Dermis blood vessel endothelial cell (primary cell): ENCODE results near the gene ARSJ. TPM values are rescaled to one million over a fixed set of nuclear protein-coding genes. Genes with fewer than 3 reads are reported as not detected.
A peak's percentile ranks its signal among the peaks of the same experiment; 100 is the strongest.

Source experiments
- DNase-seq: peaks from one replicate; pipeline ENCODE4 v3.0.0; 2010
- total RNA-seq: library from RNA; depleted of rRNA; stranded (reverse); fragments of >200 nt; gene quantifications from 2 replicates; pipeline ENCODE4 v1.2.3, GENCODE V29; 2014

ARSJ gene
- total RNA-seq, 1 donor from 2014 or later: 26.2 TPM

DNA sequence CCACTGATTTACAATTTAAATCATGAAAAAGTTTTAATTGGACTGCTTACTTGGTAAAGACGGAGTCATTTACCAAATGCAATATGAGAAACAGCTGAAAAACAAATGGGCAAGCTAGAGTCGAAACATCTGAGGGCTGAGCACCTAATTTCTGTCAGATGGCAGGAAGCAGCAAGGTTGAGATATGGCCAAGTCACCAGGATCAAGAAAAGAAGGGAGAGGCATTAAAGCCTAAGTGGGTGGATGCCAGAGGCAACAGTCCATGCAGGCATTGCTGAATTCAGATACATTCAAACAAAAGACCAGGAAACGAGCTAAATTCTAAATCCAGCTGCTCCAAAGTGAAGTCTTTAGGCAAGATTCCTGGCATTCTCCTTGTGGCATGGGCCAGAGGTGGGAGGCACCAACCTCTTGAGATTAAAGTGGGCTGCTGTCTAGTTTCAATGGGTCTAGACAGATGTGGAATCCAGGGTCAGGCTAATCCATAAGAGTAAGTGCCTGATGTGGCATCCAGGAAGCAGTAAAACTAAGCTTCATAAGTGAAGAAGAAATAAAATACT is 8.0 kb upstream of the ARSJ start:
- no peak for DNase-seq

DNA sequence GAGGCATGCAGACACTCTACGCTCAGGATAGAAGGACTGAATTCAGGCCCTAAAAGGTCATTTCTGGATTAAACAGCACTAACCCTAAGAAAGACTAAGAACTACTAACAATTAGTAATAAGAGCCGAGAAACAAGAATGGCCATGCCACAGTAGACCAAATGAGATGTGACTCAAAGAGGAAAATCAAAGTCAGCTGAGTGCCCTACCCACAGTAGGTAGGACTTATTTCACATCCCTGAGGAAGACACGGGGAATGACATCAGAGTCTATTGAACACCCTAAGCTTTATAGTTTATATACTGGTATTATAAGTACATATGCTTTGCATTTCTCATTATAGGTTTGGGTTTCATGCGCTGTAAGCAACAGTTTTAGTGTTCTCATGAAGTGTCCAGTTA is 2.7 kb upstream of the ARSJ start:
- DNase-seq: no peak

DNA sequence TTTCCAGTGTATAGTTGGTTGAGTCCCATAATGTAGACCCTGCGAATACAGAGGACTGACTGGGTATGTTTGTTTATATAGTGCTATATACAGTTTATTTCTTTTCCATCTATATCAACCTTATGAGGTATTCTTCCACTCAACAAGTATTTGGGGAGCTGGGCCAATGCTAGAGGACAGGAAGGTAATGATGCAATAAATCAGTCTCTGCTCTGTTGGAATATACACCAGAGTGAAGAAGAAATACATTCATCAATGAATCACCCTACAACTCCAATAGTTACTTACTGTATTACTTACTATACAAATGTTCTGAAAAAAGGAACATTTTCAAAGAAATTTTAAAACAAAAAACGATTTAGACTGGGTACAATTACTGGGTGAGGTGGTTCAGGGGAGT is 2.1 kb upstream of the ARSJ start:
- no peak for DNase-seq

DNA sequence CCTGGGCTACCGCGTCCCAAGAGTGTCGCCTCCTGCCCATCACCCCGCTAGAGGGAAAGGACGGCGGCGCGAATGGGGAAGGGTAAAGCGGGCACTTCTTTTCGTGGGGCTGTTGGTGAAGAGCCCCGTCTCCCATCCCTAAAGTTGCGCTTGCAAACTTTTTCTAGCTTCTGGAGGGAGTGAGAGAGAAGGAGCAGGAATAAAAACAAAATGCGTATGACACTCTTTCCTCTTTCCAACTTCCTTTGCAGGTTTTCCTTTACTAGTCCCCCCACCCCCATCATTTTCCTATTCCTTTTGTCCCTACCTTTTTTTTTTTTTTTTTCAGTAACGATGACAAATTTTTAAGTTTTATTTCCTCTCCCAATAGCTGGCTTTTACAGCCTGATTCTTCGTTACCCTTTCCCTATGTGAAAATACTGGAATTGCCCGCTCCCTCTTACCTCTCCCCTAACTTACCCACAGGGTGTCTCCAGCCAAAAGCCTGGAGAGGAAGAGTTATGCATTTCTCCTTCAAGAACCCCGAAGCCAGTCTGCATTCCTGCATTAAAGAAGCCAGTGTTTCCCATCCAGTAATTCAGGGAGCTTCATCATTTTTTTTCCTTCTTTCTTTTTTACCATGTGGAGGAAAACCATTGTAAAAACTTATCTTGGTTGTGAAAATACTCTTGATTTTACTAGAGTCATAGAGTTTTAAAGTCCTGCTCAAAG is 613 bp upstream of the ARSJ start:
- no peak for DNase-seq

DNA sequence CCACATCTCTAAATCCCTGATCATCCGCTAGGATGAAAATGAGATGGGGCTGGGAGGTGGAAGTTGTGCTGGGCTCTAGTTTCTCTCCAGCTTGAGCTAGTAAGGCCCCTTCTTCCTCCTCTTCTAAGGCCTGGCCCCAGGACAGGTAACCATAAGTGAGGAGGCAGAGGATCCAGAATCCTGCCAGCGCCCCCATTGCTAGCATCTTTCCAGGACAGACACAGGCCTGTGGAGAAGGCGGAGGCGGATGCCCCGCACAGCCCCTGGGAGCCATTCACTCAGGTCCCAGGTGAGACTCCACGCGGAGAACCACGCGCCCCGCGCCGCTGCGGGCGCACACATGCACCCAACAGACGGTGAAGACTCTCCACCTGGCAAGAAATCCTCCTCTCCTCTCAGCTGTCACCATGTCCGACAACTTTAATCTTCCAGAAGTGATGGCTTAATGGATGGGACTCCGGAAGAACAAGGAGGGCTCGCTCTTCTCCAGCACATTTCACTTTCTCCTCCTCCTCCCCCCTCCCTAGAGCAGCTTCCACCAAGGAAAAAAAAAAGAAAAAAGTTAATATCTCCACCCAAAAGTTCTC is 793 bp downstream of the ARSJ start:
- peak; percentile 51 for DNase-seq

DNA sequence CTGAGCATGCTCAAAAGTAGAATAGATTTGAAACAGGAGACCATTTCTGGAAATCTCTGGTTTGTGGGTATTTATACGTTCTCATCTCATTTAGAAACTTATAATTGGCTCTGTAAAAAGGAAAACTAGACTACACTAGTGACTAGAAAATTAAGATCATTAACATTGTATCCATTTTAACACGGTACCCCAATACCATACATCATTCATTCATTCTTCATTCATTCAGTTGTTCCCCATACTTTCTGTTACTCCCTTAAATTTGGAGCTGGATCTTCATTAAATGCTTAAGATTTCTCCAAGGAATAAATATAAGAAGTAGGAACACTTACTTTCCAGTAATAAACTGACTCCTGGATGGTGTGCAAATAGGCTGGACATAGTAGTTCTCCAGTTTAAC is 1.3 kb downstream of the ARSJ start:
- DNase-seq: no peak

DNA sequence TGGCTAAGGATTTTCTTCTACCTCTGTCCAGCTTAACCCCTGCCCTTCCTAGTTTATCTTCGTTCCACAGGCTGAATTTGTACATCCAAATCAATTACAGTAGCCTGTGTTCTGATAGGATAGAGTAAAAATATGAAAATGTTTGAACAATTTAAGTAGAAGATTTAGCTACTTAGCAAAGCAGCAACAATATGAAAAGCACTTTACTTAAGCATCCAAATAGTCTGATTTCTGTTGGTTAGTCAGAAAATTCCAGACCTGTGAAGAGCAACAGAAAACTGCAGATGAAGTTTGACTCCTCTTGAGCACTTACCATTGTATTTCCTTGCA is 2.0 kb downstream of the ARSJ start:
- peak; percentile 53 for DNase-seq

DNA sequence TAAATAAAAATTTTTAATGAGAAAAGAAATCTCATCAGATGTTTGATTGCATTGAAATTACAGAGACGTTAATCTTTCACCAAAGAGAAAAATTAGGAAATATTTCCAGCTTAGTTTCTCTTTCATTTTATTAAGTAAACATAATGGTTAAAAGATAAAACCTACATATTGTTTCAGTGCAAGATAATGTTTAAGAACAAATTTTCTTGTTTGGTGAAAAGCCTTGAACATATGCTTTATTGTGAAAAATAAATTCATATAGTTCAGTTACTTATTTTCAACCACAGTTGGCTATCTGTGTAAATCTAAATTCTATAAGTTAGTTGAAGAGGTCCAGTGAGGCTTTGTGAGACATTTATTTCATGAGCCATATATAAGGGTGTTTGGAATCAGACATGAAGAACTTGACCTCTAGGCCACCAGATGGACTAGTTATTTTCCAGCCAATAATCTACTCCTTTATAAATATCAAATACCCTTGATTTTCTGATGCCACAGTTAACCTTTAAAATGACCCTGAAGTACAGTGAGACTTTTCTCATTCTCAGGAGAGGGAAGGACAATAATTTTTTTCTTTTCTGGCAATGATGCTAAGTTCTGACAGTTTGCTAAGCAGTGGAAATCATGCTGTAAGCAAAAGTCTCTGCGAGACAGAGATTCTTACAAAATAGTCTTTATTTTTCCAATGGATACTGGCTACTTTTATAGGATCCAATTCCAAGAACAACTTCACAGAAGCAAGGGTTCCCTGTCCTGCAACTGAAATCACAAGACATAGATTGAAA is 2.5 kb downstream of the ARSJ start:
- DNase-seq: no peak

DNA sequence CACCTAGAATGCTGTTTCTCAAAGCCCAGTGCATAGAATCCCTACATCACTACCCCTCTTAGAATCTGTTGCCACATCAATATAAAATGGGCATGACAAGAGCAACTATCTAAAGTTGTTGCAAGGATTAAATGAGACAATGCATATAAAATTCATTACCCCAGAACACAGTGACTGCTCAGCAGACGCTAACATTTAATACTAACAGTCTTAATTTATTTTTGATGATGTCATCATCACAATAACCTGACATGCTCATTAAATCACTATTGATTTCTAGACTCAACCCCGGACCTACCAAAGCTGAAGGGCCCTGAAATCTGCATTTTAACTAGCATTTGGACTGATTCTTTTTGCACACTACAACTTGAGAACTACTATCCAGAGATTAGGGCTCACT is 3.9 kb downstream of the ARSJ start:
- no peak for DNase-seq

DNA sequence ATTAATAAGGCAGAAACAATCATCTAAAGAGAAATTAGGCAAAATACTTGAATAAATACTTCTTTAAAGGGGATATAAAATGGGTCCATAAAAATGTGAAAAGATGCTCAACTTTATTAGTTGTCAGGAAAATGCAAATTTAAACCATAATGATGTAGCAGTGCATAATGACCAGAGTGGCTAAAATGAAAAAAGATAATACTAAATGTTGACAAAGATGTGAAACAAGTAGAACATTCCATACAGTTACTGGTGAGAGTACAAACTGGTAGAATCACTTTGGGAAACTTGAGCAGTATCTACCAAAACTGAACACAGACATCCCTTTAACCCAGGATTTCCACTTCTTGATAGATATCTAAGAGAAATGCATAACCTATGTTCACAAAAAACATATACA is 5.0 kb downstream of the ARSJ start:
- DNase-seq: no peak

DNA sequence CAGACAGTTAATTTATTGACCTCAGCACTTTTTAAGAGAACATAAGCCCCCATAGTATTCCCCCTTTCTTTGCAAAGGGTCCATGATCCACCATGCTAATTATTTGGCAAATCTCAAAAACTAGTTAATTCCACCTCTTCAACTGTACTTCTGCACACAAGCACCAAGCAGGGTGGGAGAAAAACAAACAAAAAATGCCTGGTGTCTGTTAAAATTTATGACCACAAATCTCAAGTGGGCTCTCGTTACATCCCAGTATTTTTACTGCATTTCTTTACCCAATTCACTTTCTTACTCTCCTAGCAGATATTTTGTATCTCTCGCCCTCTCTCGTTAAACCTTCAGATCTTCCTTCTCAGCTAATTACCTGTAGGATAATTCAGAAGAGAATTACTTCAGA is 6.1 kb downstream of the ARSJ start:
- DNase-seq: no peak

DNA sequence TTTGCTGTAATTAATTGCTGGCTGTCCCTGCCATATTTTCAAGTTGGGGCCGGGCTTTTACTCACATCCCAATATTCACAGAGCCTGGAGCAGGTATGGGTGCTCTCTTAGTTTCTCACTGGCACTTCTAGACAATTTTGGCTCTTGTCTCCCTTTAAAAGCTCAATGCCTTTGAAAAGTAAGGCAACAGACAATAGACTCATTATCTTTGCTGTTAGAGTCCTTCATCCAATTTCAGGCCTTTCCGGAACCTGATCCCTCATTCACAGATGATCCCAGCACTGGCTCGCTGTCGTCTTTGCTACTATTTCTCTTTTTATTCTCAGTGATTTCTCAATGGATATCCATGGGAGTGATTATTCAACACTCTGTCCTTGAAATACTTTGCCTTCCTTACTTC is 6.7 kb downstream of the ARSJ start:
- no peak for DNase-seq

DNA sequence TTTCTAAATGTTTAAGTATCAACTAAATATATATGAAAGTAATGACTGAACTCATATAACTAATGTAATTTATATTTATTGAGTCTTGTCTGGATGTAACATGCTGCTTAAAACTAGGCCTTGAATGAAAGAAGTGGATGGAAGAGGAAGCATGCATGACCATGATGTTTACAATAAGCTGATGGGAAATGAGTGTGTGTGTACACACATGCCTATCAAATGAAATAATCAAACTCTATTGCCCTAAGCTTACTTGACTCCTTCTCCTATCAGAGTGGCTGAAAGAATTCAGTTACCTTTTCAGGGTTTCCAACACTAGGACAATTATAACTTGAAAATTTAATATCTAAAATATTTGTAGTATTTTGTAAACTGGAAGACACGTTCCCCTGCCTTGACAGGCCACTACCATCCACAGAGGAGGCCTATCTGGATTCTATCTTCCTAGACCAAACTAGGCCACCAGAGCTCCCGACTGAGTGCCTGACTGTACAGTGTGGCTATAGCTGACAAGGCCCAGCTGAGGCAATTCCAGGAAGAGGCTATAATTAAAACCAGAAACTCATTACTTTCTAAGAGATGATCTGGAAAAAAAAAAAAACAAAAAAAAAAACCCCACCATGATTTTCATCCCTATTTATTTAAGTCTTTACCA is 7.6 kb downstream of the ARSJ start:
- peak; percentile 61 for DNase-seq

DNA sequence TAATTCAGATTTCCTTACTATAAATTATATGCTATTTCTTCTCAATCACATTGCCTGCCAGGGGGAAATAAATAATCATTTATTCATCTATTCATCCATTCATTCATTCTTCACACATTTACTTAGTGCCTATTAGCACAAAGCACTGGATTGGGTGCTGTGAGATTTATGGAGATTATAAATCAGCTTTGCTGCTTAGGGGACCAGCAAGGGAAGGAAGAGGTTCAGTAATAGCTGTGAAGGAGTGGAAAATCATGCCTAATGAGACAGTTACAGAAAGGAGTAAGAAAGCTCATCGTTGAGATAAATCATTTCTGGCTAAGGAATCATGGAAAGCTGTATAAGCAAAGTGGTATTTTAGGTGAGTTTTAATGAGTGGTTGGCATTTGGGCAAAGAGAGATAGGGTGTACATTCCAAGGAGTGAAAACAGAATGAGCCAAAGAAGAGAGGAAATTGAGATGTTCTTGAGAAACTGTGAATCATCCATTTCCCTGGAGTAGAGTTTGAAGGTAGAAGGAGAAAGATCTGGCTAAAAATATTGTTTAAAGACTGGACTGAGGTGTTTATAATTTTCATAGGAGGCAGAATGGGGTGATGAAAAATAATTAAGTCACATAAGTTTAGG is 9.6 kb downstream of the ARSJ start:
- DNase-seq: no peak

DNA sequence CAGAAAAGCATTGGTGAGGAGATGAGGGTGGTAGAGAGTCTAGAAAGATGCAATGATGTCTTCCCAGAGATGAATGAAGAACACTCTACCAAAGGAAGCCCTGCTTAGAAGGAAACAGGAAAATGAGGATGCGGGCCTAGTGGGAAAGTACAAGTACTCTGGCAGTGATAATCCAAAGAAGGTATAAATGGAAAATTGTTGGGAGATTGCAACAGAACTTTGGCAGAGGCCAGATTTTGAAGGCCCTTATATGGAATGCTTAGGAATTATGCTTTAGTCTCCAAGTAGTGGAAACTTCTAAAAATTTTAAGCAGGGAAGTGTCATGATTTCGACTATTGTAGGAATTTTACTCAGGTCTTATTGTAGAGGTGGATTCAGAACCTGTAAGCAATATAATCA is 11.0 kb downstream of the ARSJ start:
- DNase-seq: no peak

DNA sequence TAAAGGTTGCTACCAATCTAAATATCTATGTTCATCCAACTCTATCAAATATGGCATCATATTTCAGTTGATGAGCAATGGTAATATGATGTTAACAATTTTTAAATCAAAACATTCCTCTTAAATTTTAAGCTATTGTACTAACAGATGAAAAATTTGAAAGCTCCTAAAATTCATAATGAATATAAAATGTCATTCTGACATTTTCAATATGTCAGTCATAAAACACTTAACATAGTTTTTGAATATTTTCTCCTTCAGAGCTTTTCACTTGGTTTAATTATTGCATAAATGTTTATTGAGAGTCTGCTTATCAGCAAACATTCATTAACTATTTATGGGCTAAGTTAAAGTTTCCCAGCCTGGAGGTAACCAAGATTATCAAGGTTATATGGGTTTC is 11.8 kb downstream of the ARSJ start:
- DNase-seq: no peak

DNA sequence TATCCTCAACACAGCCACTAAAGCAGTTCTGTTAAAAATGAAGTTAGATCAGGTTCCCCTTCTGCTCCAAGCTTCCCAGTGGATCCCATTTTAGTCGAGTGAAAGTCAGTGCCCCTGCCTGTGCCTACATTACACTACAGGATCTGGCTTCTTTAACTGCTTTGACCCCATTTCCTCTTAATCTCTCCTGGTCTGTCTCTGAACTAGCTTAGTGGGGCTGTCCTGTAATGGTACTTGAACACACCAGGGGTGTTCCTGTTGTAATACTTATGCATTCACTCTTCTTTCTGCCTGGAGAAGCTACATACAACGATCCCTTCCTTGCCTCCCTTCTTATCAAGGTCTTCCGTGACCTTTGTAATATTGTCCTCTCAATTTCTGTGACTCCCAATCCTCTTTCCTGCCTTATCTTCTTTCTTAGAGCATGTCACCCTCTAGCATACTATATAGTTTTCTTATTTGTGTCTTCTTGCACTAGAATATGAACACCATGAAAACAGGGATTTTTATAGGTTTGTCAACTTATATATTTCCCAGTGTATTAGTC is 16.7 kb downstream of the ARSJ start:
- no peak for DNase-seq

DNA sequence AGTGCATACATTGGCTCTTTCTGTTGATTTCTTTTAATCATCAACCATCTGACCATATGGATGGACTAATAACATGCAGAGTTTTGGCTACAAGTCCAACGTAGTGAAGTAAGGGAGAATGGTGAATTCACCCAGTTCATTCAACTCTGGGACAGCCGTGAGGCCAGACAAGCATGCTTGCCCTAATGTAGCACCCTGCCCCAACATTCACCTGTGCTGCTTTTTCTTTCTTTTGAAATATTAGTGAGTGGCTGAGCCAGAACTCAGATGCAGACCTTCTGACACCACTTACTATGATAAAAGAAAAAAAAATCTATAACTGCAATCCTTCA is 17.5 kb downstream of the ARSJ start:
- no peak for DNase-seq

DNA sequence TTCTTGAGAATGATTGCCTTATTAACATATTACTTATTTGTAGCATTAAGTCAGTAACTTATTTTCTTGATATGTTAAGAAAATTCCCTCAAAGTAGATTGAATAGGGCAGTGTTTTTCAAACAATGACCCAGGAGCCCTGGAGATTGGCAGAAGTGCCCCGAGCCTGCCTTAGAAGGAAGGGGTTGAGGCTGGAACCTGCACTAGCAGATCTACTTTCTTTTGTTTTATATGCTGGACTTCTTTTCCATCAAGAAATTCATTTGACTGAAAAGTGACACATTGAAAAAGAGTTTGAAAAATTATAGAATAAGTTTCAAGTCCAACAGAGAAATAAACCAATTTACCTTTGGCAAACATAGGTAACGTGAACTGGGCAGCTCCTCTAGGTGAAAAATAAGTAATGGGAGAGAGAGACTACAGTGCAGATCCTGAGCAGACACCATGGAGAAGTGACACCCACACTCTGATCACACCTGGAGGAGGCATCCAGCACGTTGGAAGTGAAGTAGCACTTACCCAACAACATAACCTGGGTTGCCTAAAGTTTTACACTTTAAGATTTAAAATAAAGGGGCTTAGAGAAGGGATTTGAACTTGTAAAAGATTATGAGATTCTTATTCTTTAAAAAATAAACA is 18.6 kb downstream of the ARSJ start:
- DNase-seq: peak; percentile 50

DNA sequence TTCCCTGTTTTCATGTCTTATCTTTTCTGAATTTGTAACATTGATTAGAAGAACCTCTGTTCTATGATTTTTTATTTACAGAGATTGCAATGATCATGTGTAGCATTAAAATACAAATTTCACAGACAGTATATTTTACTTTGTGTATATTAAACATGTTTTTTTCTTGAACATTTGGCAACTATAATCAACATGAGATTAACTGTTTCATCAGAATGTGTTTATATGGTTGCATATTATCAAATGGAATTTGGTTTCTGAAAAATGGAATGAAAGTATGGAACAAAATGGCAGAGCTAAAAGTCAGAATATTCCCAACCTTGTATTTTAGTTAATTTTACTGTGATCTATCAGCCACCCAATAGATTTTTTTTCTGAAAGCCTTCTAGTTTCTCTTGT is 19.9 kb downstream of the ARSJ start:
- no peak for DNase-seq

DNA sequence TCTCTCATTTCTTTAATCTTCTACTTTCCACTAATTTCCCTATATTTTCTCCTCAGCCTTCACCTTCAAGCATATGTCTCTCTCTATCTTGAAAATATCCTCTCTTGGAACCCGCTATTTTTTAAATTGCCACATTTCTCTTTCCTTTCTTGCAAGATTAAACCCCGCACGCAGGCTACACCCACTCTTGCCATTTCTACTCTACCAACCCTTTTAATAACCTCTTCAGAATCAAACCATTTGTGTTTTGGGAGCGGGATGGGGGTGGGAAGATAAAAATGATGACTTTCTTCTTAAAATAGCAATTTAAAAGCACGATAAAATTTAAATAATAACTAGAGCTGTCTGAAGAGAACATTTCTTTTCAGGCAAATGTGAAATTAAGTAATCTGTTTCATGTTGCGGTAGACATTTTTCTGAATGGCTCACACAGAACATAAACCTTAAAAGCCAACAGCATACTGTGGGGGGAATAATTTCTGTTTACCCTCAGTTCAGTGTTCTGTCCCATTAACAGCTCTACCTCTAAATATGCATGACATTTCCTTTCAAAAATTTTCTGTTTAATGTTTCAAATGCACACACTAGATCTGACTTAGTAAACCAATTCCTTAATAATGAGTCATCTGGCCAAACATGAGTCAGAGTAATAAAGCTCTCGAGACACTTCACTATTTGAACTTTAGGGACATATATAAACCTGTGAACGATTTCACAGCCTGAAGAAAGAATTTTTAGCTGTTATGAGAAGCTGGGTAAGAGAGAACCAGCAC is 20.5 kb downstream of the ARSJ start:
- peak; percentile 93 for DNase-seq
